Activated CD8-positive, alpha-beta T cell treated with anti-CD3 and anti-CD28 coated beads for 36 hours (primary cell): ENCODE measurements around the gene FMO5. TPM values are rescaled to one million over a fixed set of nuclear protein-coding genes. Genes with fewer than 3 reads are reported as not detected.

Experiments used
- ATAC-seq: fragments of 200-7000 bp; cut with Tn5 transposase; one replicate; pipeline ENCODE4 v1.10.0; 2021; ENCODE audit warnings: mild to moderate bottlenecking, moderate library complexity
- CTCF ChIA-PET: fragments of 350-600 bp; sonication (Branson Sonifier 250); formaldehyde crosslinking; loops from one replicate; lab custom pipeline; 2021; ENCODE audit warnings: antibody characterized with exemption; lab: Charles Lee
- POLR2A ChIA-PET: fragments of 350-600 bp; sonication (Branson Sonifier 250); formaldehyde crosslinking; loops from one replicate; lab custom pipeline; 2021; ENCODE audit warnings: antibody characterized with exemption; lab: Charles Lee
- DNase-seq: peaks from one replicate; pipeline ENCODE4 v3.0.0-alpha.2; 2020
- H3K27ac Mint-ChIP-seq: one replicate; pipeline ENCODE4 v1.8.0; 2021; ENCODE audit warnings: mild to moderate bottlenecking, mixed read lengths
- H3K27me3 Mint-ChIP-seq: one replicate; pipeline ENCODE4 v1.8.0; 2021; ENCODE audit warnings: mixed read lengths
- H3K36me3 Mint-ChIP-seq: one replicate; pipeline ENCODE4 v1.8.0; 2021; ENCODE audit warnings: low read depth, mixed read lengths
- H3K4me1 Mint-ChIP-seq: one replicate; pipeline ENCODE4 v1.8.0; 2021; ENCODE audit warnings: low read depth, mixed read lengths
- H3K4me3 Mint-ChIP-seq: one replicate; pipeline ENCODE4 v1.8.0; 2021; ENCODE audit warnings: mild to moderate bottlenecking, moderate library complexity, mixed read lengths
- H3K9me3 Mint-ChIP-seq: one replicate; pipeline ENCODE4 v1.8.0; 2021; ENCODE audit warnings: mixed read lengths
- intact Hi-C: fragments of 100-400 bp; cut with micrococcal nuclease; formaldehyde crosslinking; loops from one replicate; pipeline ENCODE4 v1.10.0; 2022
- total RNA-seq, 2 experiments: library from RNA; stranded (reverse); gene quantifications; one replicate each; pipeline ENCODE4 v1.2.3, GENCODE V29; 2021
- TF ChIP-seq, protein P1 (sequence below): fragments of 200-600 bp; IDR thresholded peaks from one replicate; pipeline ENCODE4 v1.8.0; 2022; ENCODE audit warnings: antibody characterized with exemption, mild to moderate bottlenecking

FMO5 gene
- total RNA-seq, 2 experiments from 2014 or later, result 0.16 TPM; not detected in 1

DNA sequence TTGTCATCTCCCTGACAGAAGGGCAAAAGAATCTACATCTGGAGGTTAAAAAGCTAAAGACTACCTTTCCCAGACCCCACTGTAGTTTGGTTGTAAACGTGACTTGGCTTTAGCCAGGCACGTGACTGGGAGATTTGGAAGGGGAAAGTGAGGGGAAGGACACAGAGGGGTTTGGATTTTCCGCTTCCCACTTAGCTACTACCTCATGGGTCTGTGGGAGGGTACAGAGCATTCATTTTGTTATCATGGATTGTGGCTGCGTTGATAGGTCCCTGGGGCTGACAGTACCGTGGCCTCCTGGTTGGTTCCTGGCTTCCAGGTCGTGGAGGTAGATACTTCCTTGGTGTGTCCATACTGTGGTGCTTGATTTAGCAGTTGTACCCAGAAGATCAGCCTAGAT lies 20.0 kb upstream of the FMO5 start:
- peaks cover 57% of the 10 kb centered on the region for H3K4me1 Mint-ChIP-seq

DNA sequence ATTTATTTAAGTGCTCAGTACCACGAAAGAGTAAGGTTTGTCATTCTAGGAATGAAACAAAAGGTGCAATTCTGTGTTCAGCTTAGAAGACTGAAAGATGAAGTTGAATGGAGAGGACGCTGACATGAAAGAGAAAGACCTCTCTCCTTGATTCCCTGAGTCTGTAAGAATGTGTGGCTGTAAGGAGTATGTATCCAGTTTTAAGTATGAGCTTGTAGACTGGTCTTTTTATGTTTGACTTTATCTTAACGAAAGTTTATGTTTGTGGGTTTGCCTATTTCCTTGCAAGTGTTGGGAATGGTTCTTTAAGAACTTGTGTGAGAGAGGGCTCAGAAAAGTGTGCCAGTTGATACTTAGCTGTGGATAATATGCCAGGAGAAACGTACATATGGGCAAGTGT lies 18.7 kb upstream of the FMO5 start:
- TF ChIP-seq, protein P1, sequence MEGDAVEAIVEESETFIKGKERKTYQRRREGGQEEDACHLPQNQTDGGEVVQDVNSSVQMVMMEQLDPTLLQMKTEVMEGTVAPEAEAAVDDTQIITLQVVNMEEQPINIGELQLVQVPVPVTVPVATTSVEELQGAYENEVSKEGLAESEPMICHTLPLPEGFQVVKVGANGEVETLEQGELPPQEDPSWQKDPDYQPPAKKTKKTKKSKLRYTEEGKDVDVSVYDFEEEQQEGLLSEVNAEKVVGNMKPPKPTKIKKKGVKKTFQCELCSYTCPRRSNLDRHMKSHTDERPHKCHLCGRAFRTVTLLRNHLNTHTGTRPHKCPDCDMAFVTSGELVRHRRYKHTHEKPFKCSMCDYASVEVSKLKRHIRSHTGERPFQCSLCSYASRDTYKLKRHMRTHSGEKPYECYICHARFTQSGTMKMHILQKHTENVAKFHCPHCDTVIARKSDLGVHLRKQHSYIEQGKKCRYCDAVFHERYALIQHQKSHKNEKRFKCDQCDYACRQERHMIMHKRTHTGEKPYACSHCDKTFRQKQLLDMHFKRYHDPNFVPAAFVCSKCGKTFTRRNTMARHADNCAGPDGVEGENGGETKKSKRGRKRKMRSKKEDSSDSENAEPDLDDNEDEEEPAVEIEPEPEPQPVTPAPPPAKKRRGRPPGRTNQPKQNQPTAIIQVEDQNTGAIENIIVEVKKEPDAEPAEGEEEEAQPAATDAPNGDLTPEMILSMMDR, result no peak
- POLR2A ChIA-PET, result interaction anchor here (1.0 to 3.5 kb wide), 6 partner anchors 10 to 159 kb away, joined by 3 to 47 read pairs (median 4); partner anchors contain the start of gene FMO5
- Mint-ChIP-seq H3K27me3 (no peaks in the 10 kb centered on the region), H3K36me3 (peaks cover 24% of the 10 kb centered on the region), H3K4me3 (peak overlapping the region; percentile 76), H3K9me3 (no peaks in the 10 kb centered on the region), H3K27ac (peak overlapping the region; percentile 78), H3K4me1 (peaks cover 47% of the 10 kb centered on the region)
- CTCF ChIA-PET, result interaction anchor here (0.6 to 5.1 kb wide), 14 partner anchors 10 to 531 kb away, joined by 3 to 80 read pairs (median 4); partner anchors contain the start of gene PRKAB2
- ATAC-seq (no peak), DNase-seq (no peak)
- intact Hi-C loops, result loop anchor here (2.0 to 10.0 kb wide), 2 partner anchors 71 to 159 kb away; partner anchors contain the start of gene PRKAB2

More for the DNA sequence above, 20.0 kb upstream of the FMO5 start:
- ChIA-PET CTCF (interaction anchor here (5.1 kb wide), 1 partner anchor 74 kb away, joined by 80 read pairs; the partner anchor contains the start of gene PRKAB2), POLR2A (interaction anchor here (1.1 to 2.3 kb wide), 2 partner anchors 73 to 161 kb away, joined by 3 to 7 read pairs; partner anchors contain the start of gene PRKAB2)
- intact Hi-C loops, result loop anchor here (10.0 kb wide), 1 partner anchor 160 kb away; no protein-coding TSS in a partner anchor
- H3K27ac Mint-ChIP-seq, result no peak overlapping the region
- DNase-seq (no peak), ATAC-seq (no peak)
- H3K36me3 Mint-ChIP-seq, result peaks cover 27% of the 10 kb centered on the region
- TF ChIP-seq, protein P1, result no peak
- no peaks in the 10 kb centered on the region for H3K9me3 Mint-ChIP-seq
- H3K27me3 Mint-ChIP-seq, result no peaks in the 10 kb centered on the region
- H3K4me3 Mint-ChIP-seq, result peak overlapping the region; percentile 52

DNA sequence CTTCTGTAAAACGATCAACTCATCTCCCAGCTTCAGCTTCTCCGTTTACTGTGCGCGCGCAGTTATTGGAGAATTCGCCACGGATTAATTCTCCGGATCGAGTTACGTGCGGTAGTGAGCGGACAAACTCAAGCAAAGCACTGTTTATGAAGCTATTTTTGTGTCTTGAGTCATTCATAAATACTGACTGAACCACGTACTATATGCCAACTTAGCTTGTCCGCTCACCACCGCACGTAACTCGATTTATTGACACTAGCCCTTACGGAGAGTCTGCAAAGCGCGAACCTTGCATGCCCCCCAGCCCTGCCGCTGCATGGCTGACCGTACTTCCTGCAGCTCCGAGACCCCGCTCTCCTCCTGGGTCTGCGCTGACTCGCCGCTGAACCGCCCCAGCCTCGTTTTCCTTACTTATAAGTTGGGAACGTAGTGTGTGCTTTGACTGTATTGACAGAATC lies 18.1 kb upstream of the FMO5 start:
- ATAC-seq (peak; percentile 18), DNase-seq (peak; percentile 54)
- TF ChIP-seq, protein P1, result peak; percentile 0
- Mint-ChIP-seq H3K4me1 (peaks cover 43% of the 10 kb centered on the region), H3K27me3 (no peaks in the 10 kb centered on the region), H3K4me3 (peak overlapping the region; percentile 76), H3K9me3 (no peaks in the 10 kb centered on the region), H3K27ac (peak overlapping the region; percentile 78), H3K36me3 (peaks cover 23% of the 10 kb centered on the region)
- intact Hi-C loops, result loop anchor here (2.0 to 10.0 kb wide), 2 partner anchors 70 to 158 kb away; partner anchors contain the start of gene PRKAB2
- ChIA-PET CTCF (interaction anchor here (0.6 to 5.1 kb wide), 16 partner anchors 10 to 532 kb away, joined by 3 to 80 read pairs (median 4); partner anchors contain the start of gene PRKAB2), POLR2A (interaction anchor here (0.6 to 3.5 kb wide), 8 partner anchors 9 to 174 kb away, joined by 3 to 47 read pairs (median 4); partner anchors contain the start of gene FMO5)

DNA sequence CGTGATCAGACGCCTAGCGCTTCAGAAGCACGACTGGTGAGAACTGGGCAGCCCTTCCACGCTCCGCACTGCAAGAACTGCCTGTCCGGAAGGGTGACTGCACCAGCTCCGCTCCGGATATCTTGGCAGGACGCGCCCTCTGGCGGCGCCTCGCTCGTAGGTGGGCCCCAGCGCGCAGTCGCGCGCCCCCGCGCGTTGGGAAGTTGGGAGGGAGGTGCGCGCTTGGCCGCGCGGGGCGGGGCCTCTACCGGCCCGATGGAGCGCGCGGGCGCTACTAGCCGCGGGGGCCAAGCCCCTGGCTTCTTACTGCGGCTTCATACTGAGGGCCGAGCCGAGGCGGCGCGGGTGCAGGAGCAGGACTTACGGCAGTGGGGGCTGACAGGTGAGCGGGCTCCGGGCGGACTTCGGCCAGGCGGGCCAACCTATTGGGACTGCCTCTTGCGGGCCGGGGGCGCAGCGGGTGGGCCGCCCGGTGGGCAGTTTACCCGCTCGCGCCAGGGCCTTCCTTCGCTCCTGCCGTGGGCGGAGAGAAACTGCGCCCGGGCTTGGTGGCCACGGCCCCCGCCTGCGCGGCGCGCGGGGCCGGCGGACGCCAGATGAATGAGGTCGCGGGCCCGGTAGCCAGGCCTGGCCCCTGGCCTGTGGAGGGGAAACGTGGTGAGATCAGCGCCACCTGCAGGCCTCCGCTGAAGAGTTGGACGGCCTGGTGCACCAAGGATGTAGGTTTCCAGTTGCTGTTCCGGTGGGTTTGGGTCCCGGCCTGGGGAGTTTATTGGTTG lies 17.5 kb upstream of the FMO5 start, which contains the start of gene CHD1L:
CHD1L (plus strand) TSS at position 236 of the 779 bp plus-strand sequence; CDS start at position 256, 20 bp downstream.
- ChIA-PET POLR2A (interaction anchor here (0.6 to 3.5 kb wide), 8 partner anchors 10 to 174 kb away, joined by 3 to 47 read pairs (median 4); partner anchors contain the start of gene FMO5), CTCF (interaction anchor here (0.6 to 5.1 kb wide), 24 partner anchors 8 to 275 kb away, joined by 3 to 80 read pairs (median 4); partner anchors contain the start of genes FMO5 and PRKAB2)
- H3K4me3 Mint-ChIP-seq, result peak within 1 kb of the TSS; percentile 76
- TF ChIP-seq, protein P1, result peak; percentile 74
- H3K27ac Mint-ChIP-seq, result peak within 1 kb of the TSS; percentile 84
- ATAC-seq, result peak; percentile 91
- H3K9me3 Mint-ChIP-seq, result no peaks in the 10 kb centered on the region
- H3K36me3 Mint-ChIP-seq, result peaks cover 23% of the 10 kb centered on the region
- peak; percentile 96 for DNase-seq
- H3K4me1 Mint-ChIP-seq, result peaks cover 39% of the 10 kb centered on the region
- intact Hi-C loops, result loop anchor here (2.0 to 10.0 kb wide), 2 partner anchors 70 to 158 kb away; partner anchors contain the start of gene PRKAB2
- H3K27me3 Mint-ChIP-seq, result no peaks in the 10 kb centered on the region
